ENCODE data around the gene CPAMD8.
"Not testable (repeated sequence)": the region's sequence is repeated elsewhere in the genome, so short reads cannot be mapped to it uniquely, and the experiment has no call there.

The CPAMD8 gene

DNA sequence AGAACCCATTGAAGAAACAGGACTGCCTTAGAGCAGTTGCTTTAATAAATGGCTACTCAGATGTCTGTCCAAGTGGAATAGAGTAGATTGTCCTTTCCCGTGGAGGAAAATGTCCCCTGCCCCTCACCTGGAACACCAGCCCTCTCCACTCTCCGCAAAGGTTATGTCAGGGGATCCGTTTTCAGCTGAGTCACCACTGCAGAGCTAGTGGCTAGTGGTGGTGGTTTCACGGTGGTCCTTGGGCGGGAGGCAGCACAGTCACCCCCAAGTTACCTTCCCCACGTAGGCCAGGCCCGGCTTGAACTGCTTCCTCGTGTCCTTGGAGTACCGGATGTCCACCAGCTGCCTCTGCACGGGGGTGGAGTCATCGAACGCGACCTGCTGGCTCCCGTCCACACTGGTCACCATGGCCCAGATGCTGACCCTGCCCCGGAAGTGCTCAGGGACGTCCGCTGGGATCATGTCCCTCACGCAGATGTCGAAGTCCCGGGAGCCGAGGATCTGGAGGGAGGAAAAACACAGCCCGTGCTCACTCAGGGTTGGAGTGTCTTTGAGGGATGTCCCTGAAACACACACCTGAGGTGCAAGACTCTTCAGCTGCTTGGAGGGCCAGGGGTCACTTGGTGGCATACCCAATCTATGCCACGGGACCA is 29.6 kb downstream of the CPAMD8 start:
- DNase-seq = not testable (repeated sequence)

DNA sequence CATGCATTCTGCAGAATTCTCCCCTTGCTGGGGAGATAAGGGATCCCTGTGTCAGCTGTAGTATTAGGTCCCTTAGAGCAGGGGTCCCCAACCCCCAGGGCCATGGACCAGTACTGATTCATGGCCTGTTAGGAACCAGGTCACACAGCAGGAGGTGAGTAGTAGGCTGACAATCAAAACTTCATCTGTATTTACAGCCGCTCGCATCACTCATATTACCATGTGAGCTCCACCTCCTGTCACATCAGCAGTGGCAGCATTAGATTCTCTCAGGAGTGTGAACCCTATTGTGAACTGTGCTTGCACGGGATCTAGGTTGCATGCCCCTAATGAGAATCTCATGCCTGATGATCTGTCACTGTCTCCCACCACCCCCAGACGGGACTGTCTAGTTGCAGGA is 37.9 kb downstream of the CPAMD8 start:
- DNase-seq = no peak

DNA sequence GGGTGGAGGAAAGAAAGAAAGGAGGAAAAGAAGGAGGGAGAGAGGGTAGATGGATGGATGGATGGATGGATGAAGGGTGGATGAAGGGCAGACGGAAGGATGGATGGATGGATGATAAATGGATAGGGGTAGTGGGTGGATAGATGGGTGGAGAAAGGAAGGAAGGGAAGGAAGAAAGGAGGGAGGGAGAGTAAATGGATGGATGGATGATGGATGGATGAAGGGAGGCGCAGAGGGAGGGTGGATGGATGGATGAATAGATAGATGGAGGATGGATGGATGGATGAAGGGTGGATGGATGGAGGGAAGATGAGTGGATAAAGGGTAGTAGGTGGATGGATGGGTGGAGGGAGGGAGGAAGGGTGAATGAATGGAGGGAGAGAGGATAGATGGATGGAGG is 41.2 kb downstream of the CPAMD8 start:
- no peak for DNase-seq

DNA sequence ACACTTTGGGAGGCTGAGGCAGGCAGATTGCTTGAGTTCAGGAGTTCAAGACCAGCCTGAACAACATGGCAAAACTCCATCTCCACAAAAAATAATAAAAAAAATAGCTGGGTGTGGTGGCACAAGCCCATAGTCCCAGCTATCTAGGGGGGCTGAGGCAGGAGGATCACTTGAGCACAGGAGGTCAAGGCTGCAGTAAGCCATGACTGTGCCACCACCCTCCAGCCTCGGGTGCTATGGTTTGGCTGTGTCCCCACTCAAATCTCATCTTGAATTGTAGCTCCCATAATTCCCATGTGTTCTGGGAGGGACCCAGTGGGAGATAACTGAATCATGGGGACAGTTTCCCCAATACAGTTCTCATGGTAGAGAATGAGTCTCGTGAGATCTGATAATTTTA is 44.0 kb downstream of the CPAMD8 start:
- not testable (repeated sequence) for DNase-seq

DNA sequence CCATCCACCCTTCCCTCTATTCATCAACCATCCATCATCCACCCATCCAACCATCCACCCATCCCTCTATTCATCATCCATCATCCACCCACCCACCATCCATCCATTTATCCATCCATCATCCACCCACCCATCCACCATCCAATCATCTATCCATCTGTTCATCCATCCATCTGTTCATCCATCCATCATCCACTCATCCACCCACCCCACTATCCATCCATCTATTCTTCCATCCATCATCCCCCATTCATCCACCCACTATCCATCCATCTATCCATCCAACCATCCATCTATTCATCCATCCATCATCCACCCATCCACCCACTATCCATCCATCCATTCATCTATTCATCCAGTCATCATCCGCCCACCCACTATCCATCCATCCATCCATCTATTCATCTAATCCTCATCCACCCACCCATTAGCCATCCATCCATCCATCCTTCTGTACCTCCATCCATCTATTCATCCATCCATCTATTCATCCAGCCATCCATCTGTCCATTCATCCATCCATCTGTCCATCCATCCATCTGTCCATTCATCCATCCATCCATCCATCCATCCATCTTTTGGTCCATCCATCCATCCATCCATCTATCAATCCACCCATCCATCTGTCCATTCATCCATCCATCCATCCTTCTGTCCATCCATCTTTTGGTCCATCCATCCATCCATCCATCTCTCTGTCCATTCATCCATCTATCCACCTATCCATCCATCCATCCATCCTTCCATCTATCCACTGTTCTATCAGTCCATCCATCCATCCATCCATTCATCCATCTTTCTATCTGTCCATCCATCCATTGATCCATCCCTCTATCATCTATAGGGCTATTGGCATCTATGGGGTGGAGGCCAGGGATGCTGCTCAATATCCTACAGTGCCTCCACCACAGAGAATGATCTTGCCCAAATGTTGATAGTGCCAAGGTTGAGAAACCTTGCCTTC is 47.5 kb downstream of the CPAMD8 start:
- DNase-seq = no peak

DNA sequence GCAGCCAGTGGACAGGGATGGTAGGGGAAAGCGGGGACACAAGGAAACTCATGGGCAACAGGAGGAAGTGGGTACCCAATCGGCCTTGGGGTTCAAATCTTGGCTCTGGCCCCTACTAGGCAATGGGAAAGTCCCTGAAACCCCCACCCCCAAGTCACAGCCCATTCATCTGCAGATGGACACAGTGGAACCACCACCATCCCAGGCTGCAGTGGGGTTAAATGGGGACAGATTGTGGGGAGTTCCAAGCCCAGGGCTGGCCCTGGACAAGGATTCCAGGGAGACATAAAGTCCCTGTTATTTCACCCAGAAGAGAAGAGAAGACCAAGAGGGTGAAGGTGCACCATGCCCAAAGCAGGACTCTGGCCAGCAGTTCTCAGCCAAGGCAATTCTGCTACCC is 48.5 kb downstream of the CPAMD8 start:
- DNase-seq = no peak

DNA sequence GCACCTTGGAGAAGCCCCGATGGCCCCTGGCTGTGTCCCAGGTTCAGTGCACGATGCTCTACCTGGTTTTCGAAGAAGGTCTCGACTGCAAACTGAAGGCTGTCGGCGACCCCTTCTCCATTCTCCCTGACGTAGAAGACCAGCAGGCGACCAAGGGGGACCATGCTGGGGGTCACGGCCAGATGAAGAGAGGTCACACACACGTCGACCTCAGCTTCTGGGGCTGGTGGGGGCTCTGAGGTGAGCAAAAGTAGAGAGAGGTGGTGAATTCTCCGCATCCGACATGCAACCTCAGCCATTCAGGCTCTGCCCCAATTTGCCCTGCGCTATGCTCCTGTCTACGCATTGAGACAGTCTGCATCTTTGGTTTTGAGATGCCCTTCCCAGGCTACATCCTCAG is 49.3 kb downstream of the CPAMD8 start:
- DNase-seq = no peak

DNA sequence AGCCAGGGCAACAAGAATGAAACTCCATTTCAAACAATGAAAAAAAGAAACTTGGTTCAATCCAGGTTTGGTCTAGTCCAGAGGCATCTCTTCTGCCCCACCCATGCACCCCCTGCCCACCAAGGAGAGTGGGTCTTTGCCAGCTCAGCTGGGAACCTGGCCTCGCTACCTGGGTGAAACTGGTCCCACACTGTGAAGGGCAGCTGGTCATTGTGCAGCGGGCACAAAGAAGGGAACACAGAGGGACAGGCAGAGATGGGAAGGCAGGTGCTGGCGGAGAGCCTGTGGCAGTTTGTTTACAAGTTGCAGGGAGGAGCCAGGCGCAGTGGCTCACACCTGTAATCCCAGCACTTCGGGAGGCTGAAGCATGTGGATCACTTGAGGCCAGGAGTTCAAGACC is 50.2 kb downstream of the CPAMD8 start:
- DNase-seq = no peak

DNA sequence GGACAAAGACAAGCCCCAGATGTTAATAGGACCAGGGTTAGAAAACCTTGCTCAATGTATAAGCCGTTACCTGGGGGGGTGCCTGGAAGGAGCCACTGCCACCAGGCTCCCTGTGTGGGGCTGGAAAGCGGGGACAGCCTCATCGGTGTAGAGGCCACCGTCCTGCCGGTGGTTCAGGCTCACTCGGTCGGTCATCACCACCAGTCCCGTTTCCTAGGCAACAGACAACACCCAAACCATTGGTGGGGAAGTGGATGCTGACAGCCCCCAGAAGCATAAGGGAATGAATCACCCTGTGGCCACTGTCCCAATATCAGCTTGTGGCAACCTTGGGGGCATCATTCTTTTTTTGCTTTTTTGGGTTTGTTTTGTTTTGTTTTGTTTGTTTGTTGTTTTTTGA is 55.8 kb downstream of the CPAMD8 start:
- DNase-seq = no peak

DNA sequence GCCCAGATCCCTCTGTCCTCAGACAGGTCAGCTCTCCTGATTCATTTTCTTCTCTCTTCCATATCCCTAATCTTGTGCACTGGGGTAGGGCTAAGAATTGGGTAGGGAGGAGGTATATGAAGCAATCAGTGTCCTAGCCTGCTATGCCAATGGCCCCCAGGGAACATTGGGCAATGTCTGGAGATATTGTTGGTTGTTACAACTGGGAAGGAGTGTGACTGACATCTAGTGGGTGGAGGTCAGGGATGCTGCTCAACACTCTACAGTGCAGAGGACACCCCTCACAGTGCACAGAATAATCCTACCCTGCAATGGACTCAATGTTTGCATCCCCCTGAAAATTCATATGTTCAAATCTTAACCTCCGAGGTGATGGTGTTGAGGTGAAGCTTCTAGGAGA is 57.5 kb downstream of the CPAMD8 start:
- no peak for DNase-seq

DNA sequence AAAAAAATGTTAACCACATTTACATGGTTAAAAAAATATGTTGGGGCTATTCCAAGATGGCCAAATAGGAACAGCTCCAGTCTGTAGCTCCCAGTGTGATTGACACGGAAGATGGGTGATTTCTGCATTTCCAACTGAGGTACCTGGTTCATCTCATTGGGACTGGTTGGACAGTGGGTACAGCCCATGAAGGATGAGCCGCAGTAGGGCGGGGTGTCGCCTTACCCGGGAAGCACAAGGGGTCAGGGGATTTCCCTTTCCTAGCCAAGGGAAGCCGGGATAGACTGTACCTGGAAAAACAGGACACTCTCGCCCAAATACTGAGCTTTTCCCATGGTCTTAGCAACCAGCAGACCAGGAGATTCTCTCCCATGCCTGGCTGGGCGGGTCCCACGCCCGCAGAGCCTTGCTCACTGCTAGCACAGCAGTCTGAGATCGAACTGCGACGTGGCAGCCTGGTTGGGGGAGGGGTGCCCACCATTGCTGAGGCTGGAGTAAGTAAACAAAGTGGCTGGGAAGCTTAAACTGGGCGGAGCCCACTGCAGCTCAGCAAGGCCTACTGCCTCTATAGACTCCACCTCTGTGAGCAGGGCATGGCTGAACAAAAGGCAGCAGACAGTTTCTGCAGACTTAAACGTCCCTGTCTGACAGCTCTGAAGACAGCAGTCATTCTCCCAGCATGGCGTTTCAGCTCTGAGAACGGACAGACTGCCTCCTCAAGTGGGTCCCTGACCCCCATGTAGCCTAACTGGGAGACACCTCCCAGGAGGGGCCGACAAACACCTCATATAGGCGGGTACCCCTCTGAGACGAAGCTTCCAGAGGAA is 65.4 kb downstream of the CPAMD8 start:
- DNase-seq = not testable (repeated sequence)

DNA sequence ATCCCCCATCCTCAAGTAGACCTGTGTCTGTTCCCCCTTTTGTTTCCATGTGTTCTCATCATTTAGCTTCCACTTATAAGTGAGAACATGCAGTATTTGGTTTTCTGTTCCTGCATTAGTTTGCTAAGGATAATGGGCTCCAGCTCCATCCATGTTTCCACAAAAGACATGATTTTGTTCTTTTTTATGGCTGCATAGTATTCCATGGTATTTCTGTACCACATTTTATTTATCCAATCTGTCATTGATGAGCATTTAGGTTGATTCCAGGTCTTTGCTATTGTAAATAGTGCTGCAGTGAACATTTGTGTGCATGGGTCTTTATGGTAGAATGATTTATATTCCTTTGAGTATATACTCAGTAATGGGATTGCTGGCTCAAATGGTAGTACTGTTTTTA is 68.3 kb downstream of the CPAMD8 start:
- not testable (repeated sequence) for DNase-seq

DNA sequence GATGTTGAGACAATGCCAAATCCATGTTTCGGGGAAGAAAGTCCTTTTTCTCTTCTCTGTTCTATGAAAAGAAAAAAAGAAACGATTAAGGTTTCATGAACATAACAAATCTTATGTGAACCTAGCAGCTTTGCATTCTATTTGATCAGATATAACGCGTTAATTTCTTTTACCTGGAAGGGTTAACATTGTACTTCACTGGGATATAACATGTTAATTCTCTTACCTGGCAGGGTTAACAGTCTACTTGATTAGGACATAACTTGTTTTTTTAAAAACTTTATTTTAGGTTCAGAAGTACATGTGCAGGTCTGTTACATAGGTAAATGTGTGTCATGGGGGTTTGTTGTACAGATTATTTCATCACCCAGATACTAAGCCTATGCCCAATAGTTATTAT is 68.8 kb downstream of the CPAMD8 start:
- no peak for DNase-seq

DNA sequence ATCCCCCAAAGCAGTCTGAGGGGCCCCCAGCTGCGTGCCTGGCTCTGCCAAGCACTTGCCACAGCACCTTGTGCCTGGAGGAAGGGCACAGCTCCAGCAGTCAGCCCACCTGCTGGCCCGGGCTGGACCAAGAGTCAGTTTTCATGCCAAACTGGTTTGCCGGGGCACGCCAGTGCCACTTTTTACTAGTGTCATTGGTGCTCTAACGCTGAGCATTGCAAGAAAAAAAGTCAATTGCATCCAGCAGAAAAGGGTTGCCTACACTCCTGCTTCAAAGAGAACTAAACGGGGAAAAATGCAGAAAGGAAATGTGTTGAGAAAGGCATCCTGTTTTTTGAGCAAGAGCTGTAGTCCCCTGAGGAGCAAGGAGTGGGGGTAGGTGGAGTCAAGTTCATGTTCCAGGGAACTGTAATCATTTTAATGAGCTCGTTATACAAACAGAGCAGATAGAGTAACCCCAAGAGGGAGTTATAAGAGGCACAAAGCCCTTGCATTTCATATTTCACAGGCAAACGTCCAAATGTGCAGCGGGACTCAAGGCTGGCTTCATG is 69.4 kb downstream of the CPAMD8 start:
- DNase-seq = no peak

DNA sequence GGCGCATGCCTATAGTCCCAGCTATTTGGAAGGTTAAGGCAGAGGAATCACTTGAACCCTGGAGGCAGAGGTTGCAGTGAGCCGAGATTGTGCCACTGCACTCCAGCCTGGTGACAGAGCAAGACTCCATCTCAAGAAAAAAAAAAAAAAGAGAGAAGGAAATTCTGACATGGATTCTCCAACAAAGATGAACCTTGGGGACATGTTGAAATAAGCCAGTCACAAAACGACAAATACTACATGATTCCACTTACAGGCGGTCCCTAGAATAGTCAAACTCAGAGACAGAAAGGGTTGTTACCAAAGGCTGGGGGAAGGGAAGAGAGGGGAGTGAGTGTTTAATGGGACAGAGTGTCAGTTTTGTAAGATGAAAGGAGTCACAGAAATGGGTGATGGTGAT is 71.4 kb downstream of the CPAMD8 start:
- DNase-seq = no peak

DNA sequence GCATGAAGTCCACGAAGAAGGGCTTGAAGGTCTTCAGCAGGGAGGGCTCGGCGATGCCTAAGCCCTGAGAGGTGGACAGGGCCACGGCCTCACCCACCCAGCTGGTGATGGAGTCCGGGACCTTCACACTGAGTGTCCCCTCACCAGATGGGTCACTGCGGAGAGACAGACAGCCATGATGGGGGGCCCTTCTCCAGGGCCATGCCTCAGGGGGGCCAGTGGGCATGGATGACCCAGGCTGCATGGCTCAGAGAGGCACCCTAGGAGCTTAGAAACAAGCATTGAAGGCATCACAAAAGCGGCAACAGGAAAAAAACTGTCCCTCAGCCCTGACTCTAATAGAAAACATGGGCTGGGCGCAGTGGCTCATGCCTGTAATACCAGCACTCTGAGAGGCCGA is 74.6 kb downstream of the CPAMD8 start:
- DNase-seq = no peak

DNA sequence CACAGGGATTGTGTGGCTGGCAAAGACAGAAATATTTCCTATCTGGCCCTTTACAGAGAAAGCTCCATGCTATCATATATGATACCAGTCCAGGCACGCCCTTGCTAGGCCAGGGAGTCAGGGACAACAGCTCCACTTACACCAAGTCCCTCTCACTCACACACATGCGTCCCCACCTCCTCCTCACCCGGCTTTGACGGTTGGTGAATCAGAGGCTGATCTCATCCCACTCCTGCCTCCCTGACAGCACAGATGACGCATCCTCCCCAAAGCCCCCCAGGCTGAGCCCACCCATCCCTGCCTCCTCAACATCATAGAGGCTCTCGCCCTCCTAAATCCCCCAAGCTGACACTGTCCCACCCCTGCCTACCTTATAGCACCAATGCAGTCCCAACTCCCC is 75.1 kb downstream of the CPAMD8 start:
- no peak for DNase-seq

DNA sequence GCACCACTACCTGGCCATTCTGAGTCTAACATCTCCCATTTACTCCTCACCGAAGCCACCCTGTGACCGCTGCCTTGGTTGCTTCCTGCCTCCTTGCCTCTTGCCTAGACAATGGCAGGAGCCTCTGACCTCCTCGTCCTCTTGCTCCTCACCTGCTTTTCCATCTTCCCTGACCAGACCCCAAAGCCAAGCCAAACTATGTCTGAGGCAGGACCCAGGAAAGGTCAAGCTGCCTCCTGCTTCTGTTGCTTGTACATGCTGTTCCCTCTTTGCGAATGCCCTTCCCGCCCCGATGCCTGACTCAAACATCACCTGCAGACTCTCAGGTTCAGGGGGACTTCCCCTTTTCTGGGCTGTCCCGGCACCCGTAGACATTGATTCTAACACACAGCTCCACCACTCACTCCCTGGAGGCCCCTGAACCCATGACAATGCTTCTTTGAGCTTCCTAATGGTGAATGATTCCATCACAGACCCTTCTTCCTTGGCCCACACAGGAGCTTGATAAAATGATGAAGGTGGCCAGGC is 77.0 kb downstream of the CPAMD8 start:
- DNase-seq = no peak

DNA sequence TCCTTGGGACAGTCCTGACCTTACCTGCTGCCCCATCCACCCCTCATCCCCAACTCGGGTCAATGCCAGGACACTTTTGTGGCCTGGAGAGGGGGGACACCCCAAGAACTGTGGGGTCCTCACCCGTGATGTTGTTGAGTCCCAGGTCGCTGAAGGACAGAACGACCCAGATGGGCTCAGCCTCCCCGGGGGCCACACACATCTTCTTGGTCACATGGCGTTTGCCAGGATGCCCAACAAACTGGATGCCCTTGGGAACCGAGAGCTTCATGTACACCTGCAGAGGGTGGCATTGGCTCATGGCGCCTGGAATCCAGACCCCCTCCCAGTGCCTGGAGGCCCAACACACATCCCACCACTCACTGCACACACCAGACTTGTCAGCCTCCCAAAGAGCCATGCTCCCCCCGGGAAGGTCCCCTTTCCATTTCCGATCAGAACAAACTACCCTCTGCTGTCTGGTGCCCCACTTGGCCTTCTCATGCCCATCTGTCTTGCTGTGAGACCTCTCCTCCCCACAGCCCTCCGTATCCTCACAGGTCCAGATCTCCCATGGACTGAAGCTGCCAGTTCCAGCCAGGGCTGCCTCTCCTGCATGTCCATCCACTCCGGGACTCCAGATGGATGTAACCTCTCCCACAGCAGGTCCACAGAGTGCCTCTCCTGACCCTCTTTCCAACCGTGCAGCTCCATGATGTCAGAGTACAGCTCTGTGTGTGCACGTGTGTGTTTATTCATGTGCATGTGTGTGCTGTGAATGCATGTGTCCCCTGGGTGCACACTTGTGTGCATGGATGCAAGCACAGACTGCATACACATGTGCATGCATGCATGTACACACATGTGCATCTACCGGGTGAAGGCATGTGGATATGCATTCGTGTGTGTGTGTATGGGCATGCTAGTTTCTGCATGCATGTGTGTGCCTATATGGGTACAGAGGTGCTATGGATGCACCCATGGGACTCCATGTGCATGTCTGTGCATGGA is 79.4 kb downstream of the CPAMD8 start:
- no peak for DNase-seq

DNA sequence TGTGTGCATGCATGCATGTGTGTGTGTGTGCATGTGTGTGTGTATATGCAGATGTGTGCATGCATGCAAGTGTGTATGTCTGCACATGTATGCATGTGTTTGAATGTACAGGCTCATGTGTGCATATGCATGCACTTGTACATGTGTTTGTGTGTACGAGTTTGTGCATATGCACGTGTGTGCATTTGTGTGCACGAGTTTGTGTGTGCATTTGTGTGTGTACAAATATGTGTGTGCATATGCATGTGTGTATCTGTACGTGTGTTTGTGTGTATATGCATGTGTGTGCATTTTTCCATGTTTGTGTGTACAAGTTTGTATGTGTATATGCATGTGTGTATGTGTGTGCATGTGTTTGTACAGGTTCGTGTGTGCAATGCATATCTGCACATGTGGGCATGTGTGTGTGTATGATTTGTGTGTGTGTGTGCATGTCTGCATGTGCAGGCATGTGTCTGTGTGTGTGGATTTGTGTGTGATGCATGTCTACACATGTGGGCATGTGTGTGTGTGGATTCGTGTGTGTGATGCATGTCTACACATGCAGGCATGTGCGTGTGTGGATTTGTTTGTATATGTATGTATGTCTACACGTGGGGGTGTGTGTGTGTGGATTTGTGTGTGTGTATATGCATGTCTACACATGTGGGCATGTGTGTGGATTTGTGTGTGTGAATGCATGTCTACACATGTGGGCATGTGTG is 80.7 kb downstream of the CPAMD8 start:
- no peak for DNase-seq

DNA sequence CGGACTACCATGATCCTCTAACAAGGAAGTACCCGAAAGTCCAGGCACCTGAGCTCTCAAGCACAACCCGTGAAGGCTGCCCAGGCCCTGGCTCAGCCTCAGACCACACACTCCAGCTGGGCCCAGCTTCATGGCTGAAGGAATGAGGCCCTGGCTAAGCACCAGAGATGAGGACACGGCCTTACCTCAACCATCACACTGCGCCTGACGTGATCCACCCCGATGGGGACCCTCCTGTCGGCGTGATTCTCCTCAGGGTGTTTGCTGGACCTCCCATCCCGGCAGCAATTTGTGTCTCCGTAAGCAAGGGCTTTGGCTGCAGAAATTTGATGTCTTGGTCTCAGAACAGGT is 81.3 kb downstream of the CPAMD8 start:
- no peak for DNase-seq

All from NCI-H1930 (cell line).